H1 (cell line): ENCODE measurements around the gene SHISA6.

Source experiments
- MAX ChIP-seq: IDR thresholded peaks from 2 replicates; pipeline ENCODE4 v1.6.1; 2012; ENCODE audit warnings: inconsistent platforms
- POLR2A ChIP-seq, 2 experiments: IDR thresholded peaks; 1 replicate in 1 of 2; 2 replicates in 1 of 2; pipeline ENCODE4 v1.6.1; 2011; ENCODE audit warnings: low read depth in 2 of 2, low read length in 2 of 2, mild to moderate bottlenecking in 2 of 2; ENCODE audit errors: control extremely low read depth in 1 of 2
- RXRA ChIP-seq: IDR thresholded peaks from 2 replicates; pipeline ENCODE4 v1.6.1; 2011; ENCODE audit warnings: low read depth, mild to moderate bottlenecking, low read length, moderate library complexity; ENCODE audit not compliant: insufficient read depth
- SP2 ChIP-seq: IDR thresholded peaks from 2 replicates; pipeline ENCODE4 v1.6.1; 2012; ENCODE audit warnings: mild to moderate bottlenecking, low read length, inconsistent platforms
- TAF1 ChIP-seq: IDR thresholded peaks from 2 replicates; pipeline ENCODE4 v1.6.1; 2011; ENCODE audit warnings: mild to moderate bottlenecking, low read depth, low read length
- ZNF274 ChIP-seq: IDR thresholded peaks from 2 replicates; pipeline ENCODE4 v1.7.0; 2012; ENCODE audit warnings: low read length, borderline replicate concordance; ENCODE audit errors: extremely low read depth
- TF ChIP-seq, protein P1 (sequence below), 3 experiments: IDR thresholded peaks; 1 replicate in 2 of 3; 2 replicates in 1 of 3; pipeline versions ENCODE4 v1.5.1 to v1.6.1; 2011; ENCODE audit warnings: low read length in 3 of 3, mild to moderate bottlenecking in 3 of 3, inconsistent platforms in 2 of 3, low read depth in 1 of 3, moderate library complexity in 1 of 3; ENCODE audit not compliant: insufficient read depth in 1 of 3; ENCODE audit errors: control extremely low read depth in 1 of 3
- TF ChIP-seq, protein P2 (sequence below): IDR thresholded peaks from 2 replicates; pipeline ENCODE4 v1.6.1; 2011; ENCODE audit warnings: low read depth, mild to moderate bottlenecking, low read length; ENCODE audit not compliant: insufficient read depth

- TF ChIP-seq RXRA (no peak), SP2 (no peak), MAX (no peak), POLR2A (IDR thresholded peaks at IDR 0.05; ENCODE audit: control extremely low read depth in 1 of 2, low read depth in 2 of 2, low read length in 2 of 2) (no peak), TAF1 (no peak), ZNF274 (no peak)
- TF ChIP-seq, protein P1, sequence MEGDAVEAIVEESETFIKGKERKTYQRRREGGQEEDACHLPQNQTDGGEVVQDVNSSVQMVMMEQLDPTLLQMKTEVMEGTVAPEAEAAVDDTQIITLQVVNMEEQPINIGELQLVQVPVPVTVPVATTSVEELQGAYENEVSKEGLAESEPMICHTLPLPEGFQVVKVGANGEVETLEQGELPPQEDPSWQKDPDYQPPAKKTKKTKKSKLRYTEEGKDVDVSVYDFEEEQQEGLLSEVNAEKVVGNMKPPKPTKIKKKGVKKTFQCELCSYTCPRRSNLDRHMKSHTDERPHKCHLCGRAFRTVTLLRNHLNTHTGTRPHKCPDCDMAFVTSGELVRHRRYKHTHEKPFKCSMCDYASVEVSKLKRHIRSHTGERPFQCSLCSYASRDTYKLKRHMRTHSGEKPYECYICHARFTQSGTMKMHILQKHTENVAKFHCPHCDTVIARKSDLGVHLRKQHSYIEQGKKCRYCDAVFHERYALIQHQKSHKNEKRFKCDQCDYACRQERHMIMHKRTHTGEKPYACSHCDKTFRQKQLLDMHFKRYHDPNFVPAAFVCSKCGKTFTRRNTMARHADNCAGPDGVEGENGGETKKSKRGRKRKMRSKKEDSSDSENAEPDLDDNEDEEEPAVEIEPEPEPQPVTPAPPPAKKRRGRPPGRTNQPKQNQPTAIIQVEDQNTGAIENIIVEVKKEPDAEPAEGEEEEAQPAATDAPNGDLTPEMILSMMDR (IDR thresholded peaks at IDR 0.05; ENCODE audit: control extremely low read depth in 1 of 3, insufficient read depth in 1 of 3, low read depth in 1 of 3, low read length in 3 of 3): no peak
- TF ChIP-seq, protein P2, sequence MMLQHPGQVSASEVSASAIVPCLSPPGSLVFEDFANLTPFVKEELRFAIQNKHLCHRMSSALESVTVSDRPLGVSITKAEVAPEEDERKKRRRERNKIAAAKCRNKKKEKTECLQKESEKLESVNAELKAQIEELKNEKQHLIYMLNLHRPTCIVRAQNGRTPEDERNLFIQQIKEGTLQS: no peak
These were observed 297.4 kb downstream of the SHISA6 start for GRCh38 chr17:11538366-11538765.
